ENCODE results near the gene CHST15.

Gene CHST15

DNA sequence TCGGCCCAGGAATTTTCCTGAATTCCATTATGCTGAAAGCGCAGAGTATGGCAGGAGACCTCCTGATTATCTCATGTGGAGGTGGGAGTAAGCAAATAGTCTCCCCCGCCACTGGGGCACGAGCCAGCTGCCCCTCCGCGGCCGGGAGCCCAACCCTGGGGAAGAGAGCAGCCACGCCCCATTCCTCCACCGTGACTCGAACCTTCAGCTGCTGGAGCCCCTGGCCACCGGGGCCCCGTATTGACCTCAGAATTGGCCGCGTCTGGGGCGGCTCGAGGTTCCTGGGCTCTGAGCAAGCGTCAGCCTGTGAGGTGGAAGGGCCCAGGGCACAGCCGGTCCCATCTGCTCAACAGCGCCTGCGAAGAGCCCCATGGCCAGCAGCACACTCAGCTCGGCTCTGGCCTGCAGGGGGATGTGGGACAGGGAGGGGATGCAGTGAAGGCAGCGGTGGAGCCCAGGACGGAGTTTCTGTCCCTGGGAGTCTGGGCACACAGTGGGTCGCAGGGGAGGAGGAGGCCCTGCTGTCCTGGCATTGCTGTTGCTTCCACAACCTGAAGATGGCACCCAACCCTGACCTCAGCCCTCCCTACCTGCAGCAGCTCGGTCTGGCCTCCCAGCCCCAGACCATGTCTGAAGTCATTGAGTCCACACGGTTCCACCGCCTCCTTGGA lies 97.8 kb downstream of the CHST15 start:
- DNase-seq = peak; percentile 37

DNA sequence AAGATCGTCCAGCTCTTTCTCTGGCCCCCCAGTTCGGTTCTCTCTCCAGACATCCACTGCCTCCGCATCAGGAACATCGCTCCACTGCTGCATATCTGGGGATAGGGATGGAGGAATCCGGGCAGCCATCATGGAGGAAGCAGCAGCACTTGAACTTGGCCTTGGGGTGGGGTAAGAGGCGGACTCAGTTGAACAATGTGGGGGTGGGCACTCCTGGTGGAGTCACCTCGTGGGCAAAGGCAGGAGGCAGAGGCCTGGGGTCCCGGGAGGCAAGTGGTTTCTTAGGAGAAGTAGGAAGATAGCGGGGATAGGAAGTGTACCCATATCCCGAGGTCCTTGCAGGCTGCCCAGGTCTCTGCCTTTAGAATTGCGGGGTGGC lies 98.3 kb downstream of the CHST15 start:
- no peak for DNase-seq

DNA sequence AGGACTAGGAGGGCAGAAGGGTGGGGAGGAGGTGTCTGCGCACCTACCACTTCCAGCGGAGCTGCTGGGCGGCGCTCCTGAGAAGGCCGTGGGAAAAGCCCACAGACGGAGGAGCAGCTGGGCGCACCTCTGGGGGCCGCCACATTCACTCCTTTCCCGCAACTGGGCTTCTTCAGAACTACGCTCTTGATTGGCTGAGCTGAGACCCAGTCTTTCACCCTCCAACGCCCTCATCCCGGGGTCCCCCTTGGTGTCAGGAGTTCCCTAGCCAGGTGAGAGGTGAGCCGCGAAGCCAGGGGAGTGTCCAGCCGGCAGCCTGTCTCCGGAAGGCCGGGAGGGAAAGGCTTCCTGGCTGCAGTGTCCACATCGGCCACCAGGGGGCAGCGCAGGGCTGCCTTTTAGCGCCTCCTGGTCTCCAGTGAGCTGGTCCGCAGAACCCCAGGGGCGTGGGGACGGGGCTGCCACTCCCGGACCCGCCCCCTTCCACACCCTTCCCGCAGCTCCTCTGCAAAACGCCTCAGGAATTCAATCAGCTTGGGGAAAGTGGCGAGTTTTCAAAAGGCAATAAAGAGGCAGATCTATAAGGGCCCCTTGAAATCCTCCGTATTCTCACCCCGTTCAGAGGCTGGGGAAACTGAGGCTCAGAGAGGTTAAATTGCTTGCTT lies 98.8 kb downstream of the CHST15 start:
- DNase-seq = peak; percentile 92

DNA sequence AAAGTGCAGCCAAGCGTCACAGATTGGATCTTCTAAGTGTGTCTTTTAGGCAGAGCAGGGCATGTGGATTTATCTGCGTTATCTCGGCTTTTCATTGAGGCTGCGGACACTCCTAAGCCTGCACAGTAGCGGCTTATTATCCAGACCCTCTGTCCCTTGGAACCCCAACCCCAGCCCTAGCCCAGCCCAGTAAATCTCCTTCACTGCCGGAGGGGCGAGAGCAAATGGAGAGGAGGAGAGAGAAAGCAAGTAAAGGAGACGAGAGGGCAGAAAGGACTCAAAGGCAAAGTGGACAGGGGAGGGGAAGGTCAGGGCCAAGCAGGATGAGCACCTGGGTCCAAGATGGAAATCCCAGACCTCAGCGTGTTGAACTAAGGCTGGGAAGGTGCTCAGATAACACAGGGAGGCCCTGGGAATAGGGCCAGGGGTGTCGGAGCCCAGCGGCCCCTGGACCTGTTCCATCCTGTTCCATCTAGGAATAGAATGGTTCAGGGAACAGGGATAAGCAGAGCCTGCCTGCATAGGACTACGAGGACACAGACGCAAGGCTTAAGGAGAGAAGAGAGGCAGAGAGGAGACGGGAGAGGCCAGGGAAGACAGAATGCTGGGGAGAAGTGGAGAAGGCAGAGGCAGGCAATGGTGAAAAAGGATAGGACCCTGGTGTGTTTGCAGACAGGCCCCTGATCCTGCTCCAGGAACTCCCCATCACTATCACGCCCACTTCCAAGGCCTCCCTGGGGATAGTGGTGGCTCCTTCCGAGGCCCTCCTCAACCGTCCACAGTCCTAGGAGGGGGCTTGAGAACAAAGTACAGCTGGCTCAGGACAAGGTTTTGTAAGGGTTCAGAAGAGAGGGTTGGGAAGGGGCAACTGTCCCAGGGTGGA lies 99.6 kb downstream of the CHST15 start:
- DNase-seq = peak; percentile 10

DNA sequence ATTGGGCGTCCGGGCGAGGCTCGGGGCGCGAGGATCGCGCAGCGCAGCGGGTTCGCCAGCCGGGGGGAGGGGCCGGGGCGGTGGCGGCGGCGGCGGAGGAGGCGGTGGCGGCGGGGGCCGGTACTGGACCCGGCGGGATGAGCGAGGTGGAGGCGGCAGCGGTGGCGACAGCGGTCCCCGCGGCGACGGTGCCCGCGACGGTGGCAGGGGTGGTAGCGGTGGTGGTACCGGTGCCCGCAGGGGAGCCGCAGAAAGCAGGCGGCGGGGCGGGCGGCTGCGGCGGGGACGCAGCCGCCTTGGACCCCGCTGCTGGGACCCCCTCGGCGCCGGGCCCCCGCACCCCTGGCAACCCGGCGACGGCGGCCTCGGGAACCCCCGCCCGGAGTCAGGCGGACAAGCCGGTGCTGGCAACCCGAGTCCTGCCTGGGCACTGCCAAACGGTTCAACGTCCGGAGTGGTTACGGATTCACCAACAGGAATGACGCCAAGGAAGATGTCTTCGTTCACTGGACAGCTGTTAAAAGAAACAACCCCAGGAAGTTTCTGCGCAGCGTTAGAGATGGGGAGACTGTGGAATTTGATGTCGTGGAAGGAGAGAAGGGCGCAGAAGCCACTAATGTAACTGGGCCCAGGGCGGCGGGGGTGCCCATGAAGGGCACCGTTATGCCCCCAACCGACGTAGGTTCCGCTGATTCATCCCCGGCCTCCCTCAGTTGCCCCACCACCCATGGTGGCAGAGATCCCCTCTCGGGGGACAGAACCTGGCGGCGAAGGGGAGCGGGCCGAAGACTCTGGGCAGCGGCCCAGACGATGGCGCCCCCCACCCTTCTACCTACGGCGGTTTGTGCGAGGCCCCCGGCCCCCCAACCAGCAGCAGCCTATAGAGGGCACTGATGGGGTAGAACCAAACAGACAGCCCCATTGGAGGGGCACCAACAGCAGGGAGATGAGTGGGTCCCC lies 101.5 kb downstream of the CHST15 start:
- DNase-seq = peak; percentile 4

DNA sequence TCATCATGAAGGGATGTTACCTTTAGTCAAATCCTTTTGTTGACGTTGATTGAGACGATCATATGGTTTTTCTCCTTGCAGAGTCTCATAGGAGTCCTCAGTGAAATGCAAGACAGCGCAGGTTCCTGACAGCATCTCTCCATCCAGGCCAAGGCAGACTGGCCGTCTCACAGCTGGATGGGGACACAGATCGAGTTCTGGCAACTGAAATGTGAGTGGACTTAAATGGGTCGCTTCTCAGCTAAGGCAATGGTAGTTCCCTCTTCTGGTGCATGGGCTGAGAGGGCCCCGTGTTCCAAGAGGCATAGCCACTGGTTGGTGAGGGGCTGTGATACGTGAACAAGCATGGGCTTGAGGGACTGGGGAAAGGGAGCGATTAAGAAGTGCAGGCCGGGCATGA lies 102.5 kb downstream of the CHST15 start:
- no peak for DNase-seq

DNA sequence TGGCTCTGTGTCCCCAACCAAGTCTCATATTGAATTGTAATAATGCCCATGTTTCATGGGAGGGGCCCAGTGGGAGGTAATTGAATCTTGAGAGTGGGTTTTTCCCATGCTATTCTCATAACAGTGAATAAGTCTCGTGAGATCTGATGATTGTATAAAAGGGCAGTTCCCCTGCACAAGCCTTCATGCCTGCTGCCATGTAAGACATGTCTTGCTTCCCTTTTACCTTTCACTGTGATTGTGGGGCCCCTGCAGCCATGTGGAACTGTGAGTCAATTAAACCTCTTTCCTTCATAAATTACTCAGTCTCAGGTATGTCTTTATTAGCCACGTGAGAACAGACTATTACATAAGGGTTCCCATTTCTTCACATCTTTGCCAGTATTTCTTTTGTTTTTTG lies 104.7 kb downstream of the CHST15 start:
- DNase-seq = peak; percentile 10

DNA sequence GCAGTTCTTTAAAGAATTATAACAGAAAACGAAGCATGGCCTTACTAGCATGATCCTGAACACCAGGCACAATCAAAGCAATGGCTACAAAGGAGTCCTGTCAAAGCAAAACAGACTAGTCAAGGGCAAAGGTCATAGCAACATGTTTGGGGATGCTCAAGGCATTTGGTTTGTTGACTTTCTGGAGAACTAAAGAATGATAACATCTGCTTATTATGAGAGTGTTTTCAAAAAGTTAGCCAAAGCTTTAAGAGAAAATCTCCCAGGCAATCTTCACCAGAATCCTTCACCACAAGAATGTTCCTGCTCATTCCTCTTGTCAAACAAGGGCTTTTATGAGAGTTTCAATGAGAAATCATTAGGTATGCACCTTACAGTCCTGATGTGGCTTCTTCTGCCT lies 106.7 kb downstream of the CHST15 start:
- no peak for DNase-seq

DNA sequence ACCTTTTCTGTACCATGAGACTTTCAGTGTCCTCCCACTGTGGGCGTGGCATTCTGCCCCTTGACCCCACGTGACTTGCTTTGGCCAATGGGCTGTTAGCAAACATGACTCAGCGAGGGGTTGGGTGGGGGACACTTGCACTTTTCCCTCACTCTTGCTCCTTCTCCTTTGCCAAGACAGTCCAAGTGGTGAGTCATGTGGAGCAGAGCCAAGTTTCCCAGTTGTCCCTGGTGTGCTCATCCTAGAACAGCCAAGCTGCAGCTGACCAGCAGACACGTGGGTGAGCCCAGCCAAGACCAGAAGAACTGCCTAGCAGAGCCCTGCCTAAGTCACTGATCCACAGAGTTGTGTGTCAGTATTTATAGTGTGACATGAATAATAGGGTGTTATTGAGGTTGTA lies 119.0 kb downstream of the CHST15 start:
- DNase-seq = no peak

DNA sequence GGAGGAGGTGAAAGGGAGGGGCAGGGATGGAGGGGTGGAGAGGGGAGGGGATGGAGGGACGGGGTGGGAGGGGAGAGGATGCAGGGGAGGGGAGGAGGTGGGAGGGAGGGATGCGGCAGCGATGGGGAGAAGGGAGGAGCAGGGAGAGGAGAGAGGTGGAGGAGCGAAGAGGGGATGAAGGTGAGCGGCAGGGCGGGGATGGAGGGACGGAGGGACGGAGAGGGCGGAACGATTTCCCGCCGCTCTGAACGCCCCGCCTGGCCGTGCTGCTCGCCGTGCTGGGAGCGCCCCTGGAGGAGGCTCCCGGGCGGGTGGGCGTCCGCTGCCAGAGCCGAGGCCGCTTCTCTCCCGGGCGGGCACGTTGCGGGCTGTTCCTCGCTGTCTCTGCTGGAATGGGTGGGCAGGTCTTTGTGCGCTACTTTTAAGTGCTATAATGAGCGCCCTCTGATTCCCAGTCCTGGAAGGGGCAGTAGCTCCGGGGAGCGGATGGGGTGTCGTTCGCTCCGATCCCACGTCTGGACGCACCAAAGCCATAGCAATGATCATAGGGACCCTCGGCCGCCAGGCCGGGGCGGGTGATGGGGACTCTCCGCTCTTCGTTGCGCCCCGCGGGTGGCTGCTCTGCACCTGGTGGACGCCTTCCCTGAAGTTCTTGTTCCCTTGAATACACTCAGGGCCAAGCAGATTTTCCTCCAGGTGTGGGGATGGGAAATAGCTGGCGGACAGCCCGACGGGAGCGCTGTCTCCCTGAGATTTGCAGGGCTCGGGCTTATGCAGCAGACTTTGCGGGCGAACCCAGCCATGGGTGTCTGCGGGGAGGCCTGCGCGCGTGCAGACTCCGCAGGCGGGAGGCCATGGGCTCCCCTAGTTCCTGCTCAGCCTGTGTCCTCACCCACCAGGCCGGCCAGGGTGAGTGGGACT lies 120.7 kb downstream of the CHST15 start:
- no peak for DNase-seq

DNA sequence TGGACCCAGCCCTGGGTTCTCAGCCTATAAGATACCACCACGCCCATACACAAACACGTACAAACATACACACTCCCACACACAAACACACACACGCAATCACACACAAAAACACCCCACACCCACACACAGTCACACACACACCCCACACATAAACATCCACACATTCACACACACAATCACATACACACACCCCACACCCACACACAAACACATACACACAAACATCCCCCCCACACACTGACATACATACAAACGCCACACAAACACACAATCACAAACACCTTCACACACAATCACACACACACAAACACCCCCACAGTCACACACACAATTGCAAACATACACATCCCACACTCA lies 122.5 kb downstream of the CHST15 start:
- no peak for DNase-seq

DNA sequence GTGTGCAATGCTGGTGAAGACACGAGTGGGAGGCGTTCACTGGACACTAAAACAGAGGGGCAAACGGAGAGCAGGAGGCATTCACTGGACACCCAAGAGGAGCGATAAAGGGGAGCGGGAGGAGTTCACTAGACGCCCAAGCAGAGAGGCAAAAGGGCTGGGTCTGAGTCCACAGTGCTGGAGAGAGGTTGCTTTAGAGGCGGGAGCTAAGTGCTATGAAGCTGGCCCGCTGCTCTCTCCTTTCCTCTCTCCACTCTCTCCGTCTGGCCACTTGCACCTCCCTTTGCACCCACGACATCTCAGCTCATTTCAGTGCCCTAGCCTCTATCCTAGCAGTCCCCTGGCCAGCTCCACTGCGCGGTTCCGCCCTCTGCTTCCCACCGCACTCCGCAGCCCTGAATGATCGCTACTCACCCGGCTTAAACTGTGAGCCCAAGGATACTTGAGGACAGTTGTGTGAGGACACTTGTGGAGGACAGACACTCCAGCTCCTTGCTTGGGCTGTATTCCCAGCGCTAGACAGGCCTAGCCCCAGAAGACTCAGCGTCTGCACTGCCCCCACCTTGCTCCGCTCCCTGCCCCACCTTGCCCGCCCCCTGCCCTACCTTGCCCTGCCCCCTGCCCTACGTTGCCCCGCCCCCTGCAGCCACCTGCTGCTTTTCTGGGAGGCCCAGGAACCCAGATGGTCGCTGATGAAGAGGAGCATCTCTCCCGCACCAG lies 123.0 kb downstream of the CHST15 start:
- DNase-seq = no peak

DNA sequence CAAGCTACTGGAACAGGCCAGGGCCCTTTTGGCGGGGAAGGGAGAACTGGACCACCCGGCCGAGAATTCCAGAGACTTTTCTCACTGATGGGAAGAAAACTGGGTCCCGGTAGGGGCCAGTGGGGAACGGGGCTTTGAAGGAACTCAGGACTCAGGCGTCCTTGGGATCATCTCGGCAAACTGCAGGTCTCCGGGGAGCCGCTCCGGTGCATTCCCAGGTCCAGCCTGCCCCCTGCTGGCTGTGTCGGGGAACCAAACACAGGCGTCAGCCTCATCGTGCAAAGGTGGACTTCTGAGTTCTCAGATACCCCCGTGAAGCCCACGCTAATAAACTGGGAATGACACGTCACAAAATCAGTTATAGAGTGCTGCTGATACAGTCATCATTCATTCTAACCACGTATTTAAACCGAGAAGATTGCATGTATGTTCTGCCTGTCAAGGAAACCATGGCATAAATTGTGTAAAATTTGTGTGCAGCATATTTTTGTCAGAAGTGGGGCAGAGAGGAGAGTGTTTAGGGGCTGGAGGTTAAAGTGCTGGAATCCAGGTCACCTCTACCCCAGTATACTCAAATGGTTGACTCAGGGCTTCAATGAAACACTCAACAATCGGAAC lies 125.7 kb downstream of the CHST15 start:
- peak; percentile 78 for DNase-seq

DNA sequence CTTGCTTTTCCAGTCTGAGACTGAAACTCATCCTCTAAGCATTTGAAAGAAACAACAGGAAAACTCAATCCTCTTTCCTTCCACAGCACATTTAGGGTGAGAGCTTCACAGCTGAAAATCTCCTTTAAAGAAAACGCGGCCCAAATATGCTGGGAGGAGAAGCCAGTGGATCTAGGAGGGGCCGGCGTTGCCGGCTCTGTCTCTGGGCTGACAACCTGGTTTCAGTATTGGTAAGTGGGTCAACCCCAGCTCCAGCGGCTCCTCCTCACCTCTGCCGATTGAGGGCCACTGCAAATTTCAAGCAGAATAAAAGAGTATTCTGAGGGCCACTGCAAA lies 126.5 kb downstream of the CHST15 start:
- DNase-seq = no peak

DNA sequence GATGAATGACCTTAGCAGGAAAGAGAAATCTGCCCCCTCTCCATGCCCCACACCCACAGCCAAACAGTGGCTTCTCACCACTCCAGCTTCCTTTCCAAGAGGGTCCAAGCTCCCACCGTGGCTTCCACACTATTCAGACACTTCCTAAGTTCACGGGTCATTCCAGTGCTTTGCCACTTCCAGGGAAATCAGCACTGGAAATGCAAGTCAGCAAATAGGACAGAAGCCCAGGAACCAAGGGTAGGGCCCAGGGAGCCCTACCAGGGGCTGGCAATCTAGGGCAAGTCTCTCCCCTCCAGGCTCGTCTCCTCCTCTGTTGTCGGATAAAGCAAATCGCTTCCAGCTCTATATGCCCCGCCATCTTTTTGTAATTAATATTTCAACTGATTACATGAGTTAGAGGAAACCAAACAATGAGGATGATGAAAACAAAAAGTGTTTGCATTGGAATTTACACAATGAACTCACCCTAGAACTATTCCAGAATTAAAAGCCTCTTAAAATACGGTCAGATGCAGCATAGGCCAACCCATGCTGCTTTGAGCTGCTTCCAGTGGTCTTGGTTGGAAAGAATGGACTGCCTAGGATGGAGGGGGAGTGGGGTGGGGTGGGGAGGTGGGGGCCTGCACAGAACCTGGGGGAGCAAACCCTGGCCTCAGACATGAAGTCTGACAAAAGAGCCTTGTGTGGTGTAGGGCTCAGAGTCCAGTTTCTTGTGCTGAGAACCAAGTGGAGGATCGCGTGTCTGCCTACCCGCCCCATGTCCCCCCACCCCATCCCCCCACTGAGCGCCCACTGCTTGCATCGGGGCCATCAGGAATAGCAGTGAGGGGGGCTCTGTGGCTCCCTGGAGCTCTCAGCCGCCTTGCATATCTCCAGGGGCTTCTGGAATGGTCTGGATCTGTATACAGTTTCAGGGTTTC lies 127.2 kb downstream of the CHST15 start:
- DNase-seq = no peak

DNA sequence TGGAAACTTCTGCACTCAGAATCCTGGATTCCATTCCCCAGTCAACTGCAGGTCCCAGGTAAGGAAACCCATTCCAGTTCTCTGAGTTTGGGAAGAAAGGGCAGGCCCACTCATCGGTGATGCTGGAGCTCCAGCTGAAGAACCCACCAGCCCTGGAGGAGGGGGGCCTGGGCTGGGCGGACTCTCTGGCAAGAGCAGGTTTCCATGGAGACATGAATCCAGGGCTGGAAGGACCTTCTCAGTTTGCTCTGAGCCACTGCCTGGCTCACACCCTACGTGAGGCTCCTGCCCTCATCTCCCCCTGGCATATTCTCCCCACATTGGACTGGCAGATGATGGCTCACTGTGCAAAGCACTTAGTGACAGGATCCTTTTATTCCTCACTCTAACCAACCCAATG lies 128.4 kb downstream of the CHST15 start:
- DNase-seq = no peak

DNA sequence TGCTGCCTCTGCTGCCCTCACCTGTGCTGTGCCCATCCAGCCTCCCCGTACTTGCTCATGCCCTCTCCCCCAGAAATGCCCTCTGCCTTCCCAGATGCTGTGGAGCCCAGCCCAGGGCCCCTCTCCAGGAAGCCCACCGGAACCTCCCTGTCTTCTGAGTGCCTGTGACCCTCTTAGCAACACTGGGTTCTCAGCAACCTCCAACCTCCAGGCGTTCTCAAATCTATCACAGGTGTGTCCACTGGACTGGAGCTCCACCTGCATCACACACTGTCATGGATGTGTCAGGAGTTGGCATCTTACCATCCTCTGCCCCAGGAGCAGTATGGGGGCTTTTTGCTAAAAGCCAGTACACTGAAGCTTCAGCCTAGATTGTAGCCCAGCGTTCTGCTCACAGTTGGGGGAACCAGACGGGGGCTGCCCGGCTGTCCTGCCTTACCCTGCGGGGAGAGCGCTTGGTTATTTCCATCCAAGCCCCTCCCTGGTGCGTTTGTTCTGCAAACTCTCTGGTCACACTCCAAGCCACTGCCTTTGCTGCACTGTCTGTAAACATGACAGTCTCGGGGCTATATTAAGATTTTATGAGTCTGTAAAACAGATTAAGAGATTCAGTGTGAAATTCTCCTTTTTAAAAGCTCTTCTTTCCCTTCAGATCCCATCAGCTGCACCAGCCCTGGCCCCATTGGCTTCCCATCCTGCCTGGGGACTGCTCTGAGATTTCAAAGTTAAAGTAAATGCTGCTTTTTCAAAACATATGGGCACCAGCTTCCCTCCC lies 130.5 kb downstream of the CHST15 start:
- no peak for DNase-seq

DNA sequence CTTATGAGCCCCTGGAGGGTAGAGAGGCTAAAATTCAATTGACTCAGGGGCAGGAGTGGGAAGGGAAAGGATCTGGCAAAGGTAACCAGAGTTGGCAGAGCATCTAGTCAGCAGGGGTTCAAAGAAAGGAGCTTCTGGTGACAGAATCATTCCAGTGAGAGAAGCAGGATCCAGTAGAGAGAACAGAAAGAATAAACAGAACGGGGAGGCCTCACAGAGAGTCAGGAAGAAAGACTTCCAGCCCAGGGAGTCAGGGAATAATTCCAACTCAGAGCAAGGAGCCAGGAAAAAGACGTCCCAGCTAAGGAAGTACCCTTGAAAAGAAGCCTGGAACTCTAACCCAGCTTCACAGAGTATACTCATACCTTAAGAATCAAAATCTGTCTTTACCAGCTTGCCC lies 135.2 kb downstream of the CHST15 start:
- no peak for DNase-seq
